Hepatocyte (in vitro differentiated cells): ENCODE data around the gene PLXNA2. TPM values are rescaled to one million over a fixed set of nuclear protein-coding genes. Genes with fewer than 3 reads are reported as not detected.

Source experiments
- DNase-seq: peaks from one replicate; pipeline ENCODE4 v3.0.0-alpha.2; 2016; ENCODE audit warnings: low spot score
- H2AFZ ChIP-seq: fragments of 200-600 bp; sonication (generic); 2 replicates; pipeline ENCODE4 v1.6.0; 2016; ENCODE audit warnings: antibody characterized with exemption, mild to moderate bottlenecking
- H3K27ac ChIP-seq: fragments of 200-600 bp; sonication (generic); 2 replicates; pipeline ENCODE4 v1.5.1; 2016; ENCODE audit warnings: mild to moderate bottlenecking
- H3K27me3 ChIP-seq: fragments of 200-600 bp; sonication (generic); 2 replicates; pipeline ENCODE4 v1.6.1; 2016
- H3K36me3 ChIP-seq: fragments of 200-600 bp; sonication (generic); replicated peaks from 2 replicates; pipeline ENCODE4 v1.5.1; 2016; ENCODE audit warnings: low read depth; ENCODE audit not compliant: insufficient read depth
- H3K4me1 ChIP-seq: fragments of 200-600 bp; sonication (generic); 2 replicates; pipeline ENCODE4 v1.5.1; 2016; ENCODE audit warnings: mild to moderate bottlenecking, moderate library complexity; ENCODE audit not compliant: insufficient read depth
- H3K4me2 ChIP-seq: fragments of 200-600 bp; sonication (generic); 2 replicates; pipeline ENCODE4 v1.6.0; 2016
- H3K4me3 ChIP-seq: fragments of 200-600 bp; sonication (generic); 2 replicates; pipeline ENCODE4 v1.5.1; 2016; ENCODE audit warnings: mild to moderate bottlenecking
- H3K79me2 ChIP-seq: fragments of 200-600 bp; sonication (generic); 2 replicates; pipeline ENCODE4 v1.6.0; 2017; ENCODE audit warnings: mild to moderate bottlenecking
- H3K9me2 ChIP-seq: fragments of 200-600 bp; sonication (generic); replicated peaks from 2 replicates; pipeline ENCODE4 v1.6.0; 2017; ENCODE audit warnings: mild to moderate bottlenecking; ENCODE audit not compliant: insufficient read depth
- H3K9me3 ChIP-seq: fragments of 200-600 bp; sonication (generic); 2 replicates; pipeline ENCODE4 v1.5.1; 2016; ENCODE audit warnings: low read depth, mild to moderate bottlenecking
- H4K20me1 ChIP-seq: fragments of 200-600 bp; sonication (generic); 2 replicates; pipeline ENCODE4 v1.6.0; 2016; ENCODE audit warnings: mild to moderate bottlenecking; ENCODE audit not compliant: insufficient read depth, poor library complexity, severe bottlenecking
- EZH2 ChIP-seq: fragments of 200-600 bp; sonication (generic); IDR thresholded peaks from 2 replicates; pipeline ENCODE4 v1.6.1; 2016; ENCODE audit warnings: antibody characterized with exemption, mild to moderate bottlenecking, borderline replicate concordance
- EZH2phosphoT487 ChIP-seq: fragments of 200-600 bp; sonication (generic); IDR thresholded peaks from one replicate; pipeline ENCODE4 v1.6.1; 2018; ENCODE audit warnings: antibody characterized with exemption, mild to moderate bottlenecking, low read depth, moderate library complexity; ENCODE audit not compliant: unreplicated experiment, severe bottlenecking
- WGBS: methylation state at CpG from one replicate; pipeline ENCODE4 v1.1.6; 2016; ENCODE audit warnings: low lambda C conversion rate; ENCODE audit errors: missing lambda C conversion rate; 5-methylcytosine and 5-hydroxymethylcytosine counted together
- polyA plus RNA-seq: library from polyadenylated mRNA; unstranded; fragments of >200 nt; fragmentation: Nextera tagmentation; extraction: Ambion mirVana; gene quantifications from 2 replicates; pipeline ENCODE4 v1.2.1, GENCODE V29; 2016
- total RNA-seq: library from RNA; depleted of rRNA; stranded (reverse); fragments of >200 nt; gene quantifications from 2 replicates; pipeline ENCODE4 v1.2.3, GENCODE V29; 2014
- TF ChIP-seq, protein P1 (sequence below): fragments of 200-600 bp; sonication (generic); IDR thresholded peaks from 2 replicates; pipeline ENCODE4 v1.5.1; 2016; ENCODE audit warnings: antibody characterized with exemption, mild to moderate bottlenecking; ENCODE audit not compliant: poor library complexity

PLXNA2 gene
- total and polyA plus RNA-seq, 2 experiments from 2014 or later, result 9.8 to 13.1 TPM

- Histone ChIP-seq H3K27ac (no peak overlapping the region), H3K27me3 (peaks cover 5% of the 10 kb centered on the region), H2AFZ (no peak overlapping the region), H3K4me3 (no peak overlapping the region), H3K9me3 (no peaks in the 10 kb centered on the region), H4K20me1 (no peaks in the 10 kb centered on the region), H3K4me2 (no peak overlapping the region), H3K9me2 (no peaks in the 10 kb centered on the region), H3K36me3 (no peaks in the 10 kb centered on the region), H3K79me2 (no peaks in the 10 kb centered on the region), H3K4me1 (no peaks in the 10 kb centered on the region)
- TF ChIP-seq, protein P1, sequence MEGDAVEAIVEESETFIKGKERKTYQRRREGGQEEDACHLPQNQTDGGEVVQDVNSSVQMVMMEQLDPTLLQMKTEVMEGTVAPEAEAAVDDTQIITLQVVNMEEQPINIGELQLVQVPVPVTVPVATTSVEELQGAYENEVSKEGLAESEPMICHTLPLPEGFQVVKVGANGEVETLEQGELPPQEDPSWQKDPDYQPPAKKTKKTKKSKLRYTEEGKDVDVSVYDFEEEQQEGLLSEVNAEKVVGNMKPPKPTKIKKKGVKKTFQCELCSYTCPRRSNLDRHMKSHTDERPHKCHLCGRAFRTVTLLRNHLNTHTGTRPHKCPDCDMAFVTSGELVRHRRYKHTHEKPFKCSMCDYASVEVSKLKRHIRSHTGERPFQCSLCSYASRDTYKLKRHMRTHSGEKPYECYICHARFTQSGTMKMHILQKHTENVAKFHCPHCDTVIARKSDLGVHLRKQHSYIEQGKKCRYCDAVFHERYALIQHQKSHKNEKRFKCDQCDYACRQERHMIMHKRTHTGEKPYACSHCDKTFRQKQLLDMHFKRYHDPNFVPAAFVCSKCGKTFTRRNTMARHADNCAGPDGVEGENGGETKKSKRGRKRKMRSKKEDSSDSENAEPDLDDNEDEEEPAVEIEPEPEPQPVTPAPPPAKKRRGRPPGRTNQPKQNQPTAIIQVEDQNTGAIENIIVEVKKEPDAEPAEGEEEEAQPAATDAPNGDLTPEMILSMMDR, result no peak
- TF ChIP-seq EZH2phosphoT487 (no peak), EZH2 (no peak)
- DNase-seq, result no peak
Measured at GRCh38 chr1:207996636-207997035, 247.5 kb downstream of the PLXNA2 start.

GRCh38 chr1:207995576-207995975 lies 248.6 kb downstream of the PLXNA2 start:
- H3K27me3 ChIP-seq, result peaks cover 5% of the 10 kb centered on the region
- TF ChIP-seq, protein P1, result no peak
- no peak for TF ChIP-seq EZH2
- DNase-seq, result no peak
- no peaks in the 10 kb centered on the region for H3K4me1 ChIP-seq
- no peaks in the 10 kb centered on the region for H3K9me2 ChIP-seq
- no peaks in the 10 kb centered on the region for H4K20me1 ChIP-seq
- no peaks in the 10 kb centered on the region for H3K9me3 ChIP-seq
- no peak overlapping the region for H3K4me2 ChIP-seq
- no peaks in the 10 kb centered on the region for H3K79me2 ChIP-seq
- H3K4me3 ChIP-seq, result no peak overlapping the region
- H3K27ac ChIP-seq, result no peak overlapping the region
- no peaks in the 10 kb centered on the region for H3K36me3 ChIP-seq
- 81% methylated on average over 4 of the region's 4 CpGs for WGBS
- H2AFZ ChIP-seq, result no peak overlapping the region

DNA sequence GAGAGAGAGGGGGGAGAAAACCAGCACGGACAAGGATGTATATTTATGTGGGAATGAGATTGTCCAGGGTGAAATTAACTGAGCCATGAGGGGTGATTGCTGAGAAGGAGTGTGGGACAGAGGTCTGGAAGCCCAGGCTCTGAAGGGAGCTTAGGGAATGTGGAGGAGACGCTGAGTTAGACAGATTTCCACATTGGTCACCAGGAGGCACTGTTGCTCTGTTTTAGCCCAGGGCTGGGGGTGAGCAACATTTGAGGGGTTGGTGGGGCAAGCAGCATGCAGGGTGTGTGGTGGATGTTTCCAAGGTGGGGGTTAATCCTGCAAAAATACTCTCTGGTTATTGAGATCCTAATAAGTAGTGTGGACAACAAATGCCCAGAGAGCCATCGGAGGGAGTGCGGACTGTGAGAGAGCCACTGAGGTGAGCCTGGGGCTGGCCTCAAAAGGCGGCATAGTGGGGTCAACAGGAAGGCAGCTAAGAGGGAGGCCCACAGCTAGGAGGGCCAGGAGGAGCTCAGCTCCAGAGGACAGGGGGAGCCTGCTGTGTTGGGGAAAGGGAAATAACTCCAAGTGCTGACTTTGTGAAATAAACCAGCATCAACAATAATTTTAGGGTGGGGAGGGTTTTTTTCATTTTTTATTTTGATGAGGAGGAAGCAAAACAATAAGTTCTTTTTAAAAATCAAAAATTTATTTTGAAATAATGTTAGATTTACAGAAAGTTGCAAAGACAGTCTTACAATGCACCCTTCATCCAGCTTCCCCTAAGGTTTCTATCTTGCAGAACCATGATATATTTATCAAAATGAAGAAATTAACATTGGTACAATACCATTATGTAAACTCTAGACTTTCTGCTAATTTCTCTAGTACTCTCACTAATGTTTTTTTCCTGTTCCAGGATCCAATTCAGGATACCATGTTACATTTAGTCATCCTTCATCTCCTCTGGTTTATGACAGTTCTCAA lies 250.4 kb downstream of the PLXNA2 start:
- no peak for TF ChIP-seq EZH2
- no peak for TF ChIP-seq EZH2phosphoT487
- TF ChIP-seq, protein P1, result peak; percentile 20
- H3K9me2 ChIP-seq, result no peaks in the 10 kb centered on the region
- H3K4me2 ChIP-seq, result no peak overlapping the region
- no peak overlapping the region for H3K27ac ChIP-seq
- H3K4me3 ChIP-seq, result no peak overlapping the region
- H4K20me1 ChIP-seq, result no peaks in the 10 kb centered on the region
- H3K27me3 ChIP-seq, result peaks cover 5% of the 10 kb centered on the region
- 73% methylated on average over 5 of the region's 5 CpGs for WGBS
- no peaks in the 10 kb centered on the region for H3K36me3 ChIP-seq
- no peak overlapping the region for H2AFZ ChIP-seq
- H3K9me3 ChIP-seq, result no peaks in the 10 kb centered on the region
- H3K79me2 ChIP-seq, result no peaks in the 10 kb centered on the region
- no peak for DNase-seq
- H3K4me1 ChIP-seq, result no peaks in the 10 kb centered on the region
